Mucosa of descending colon (tissue), 3 donors: ENCODE data around the gene HOXC9. TPM values are rescaled to one million over a fixed set of nuclear protein-coding genes. Genes with fewer than 3 reads are reported as not detected.

Experiments used
- ATAC-seq: fragments of 200-7000 bp; cut with Tn5 transposase; one replicate; pipeline ENCODE4 v1.9.1; 2020; ENCODE audit warnings: mild to moderate bottlenecking, moderate library complexity
- DNase-seq, 3 donors: peaks; one replicate each; pipeline ENCODE4 v3.0.0-alpha.2; 2020
- H3K36me3 ChIP-seq: fragments of 200-600 bp; one replicate; pipeline ENCODE4 v1.8.0; 2021; ENCODE audit warnings: low read depth, mild to moderate bottlenecking
- H3K4me1 ChIP-seq: fragments of 200-600 bp; one replicate; pipeline ENCODE4 v1.8.0; 2021; ENCODE audit warnings: low read depth, mild to moderate bottlenecking
- H3K4me3 ChIP-seq: fragments of 200-600 bp; one replicate; pipeline ENCODE4 v1.8.0; 2021; ENCODE audit warnings: mild to moderate bottlenecking
- H3K9me3 ChIP-seq: fragments of 200-600 bp; one replicate; pipeline ENCODE4 v1.8.0; 2021; ENCODE audit warnings: mild to moderate bottlenecking
- intact Hi-C, 2 donors: fragments of 100-400 bp; cut with DNase I in 1 of 2; cut with micrococcal nuclease in 1 of 2; formaldehyde crosslinking; loops; one replicate each; pipeline versions ENCODE4 v1.11.0 to v1.11.1; 2022; cut with DNase I, micrococcal nuclease
- total RNA-seq, 3 donors: library from RNA; stranded (reverse); fragmentation: NEBNext Ultra II Directional in 2 of 3; extraction: Animal tissue kit (Norgen Biotek cat#: 25700) in 2 of 3; gene quantifications; one replicate each; pipeline versions ENCODE4 v1.2.1 to v1.2.4, GENCODE V29; 2021 to 2023
- TF ChIP-seq, protein P1 (sequence below): fragments of 200-600 bp; IDR thresholded peaks from one replicate; pipeline ENCODE4 v1.8.0; 2022; ENCODE audit warnings: antibody characterized with exemption, mild to moderate bottlenecking
- donor health status: DM: no; HTN: no; CAD: no; lungs with moderate emphysema.
- donor health status: DM: no; HTN: no; CAD: no.
- donor health status: DM: no; HTN: yes; CAD: no.

The HOXC9 gene
- total RNA-seq, 3 donors from 2014 or later = not detected

DNA sequence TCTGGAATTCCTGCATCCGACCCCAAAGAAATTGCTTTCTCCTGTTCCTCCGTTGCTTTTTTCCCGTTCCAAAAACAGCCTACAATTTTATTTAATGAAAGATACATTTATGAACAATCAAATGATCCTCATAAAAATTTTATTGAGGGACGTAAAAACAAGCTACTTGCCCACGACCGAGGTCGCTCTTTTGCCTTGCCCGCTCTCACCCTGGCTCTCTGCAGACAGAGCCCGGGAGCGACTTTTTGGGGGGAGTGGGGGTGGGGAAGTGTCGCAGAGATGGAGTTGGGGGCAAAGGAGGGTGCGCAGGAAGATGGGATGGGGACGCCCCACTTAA, 1.1 kb upstream of the HOXC9 start:
- Histone ChIP-seq H3K9me3 (no peaks in the 10 kb centered on the region), H3K4me1 (peaks cover 30% of the 10 kb centered on the region), H3K4me3 (no peak overlapping the region), H3K36me3 (no peaks in the 10 kb centered on the region)
- TF ChIP-seq, protein P1, sequence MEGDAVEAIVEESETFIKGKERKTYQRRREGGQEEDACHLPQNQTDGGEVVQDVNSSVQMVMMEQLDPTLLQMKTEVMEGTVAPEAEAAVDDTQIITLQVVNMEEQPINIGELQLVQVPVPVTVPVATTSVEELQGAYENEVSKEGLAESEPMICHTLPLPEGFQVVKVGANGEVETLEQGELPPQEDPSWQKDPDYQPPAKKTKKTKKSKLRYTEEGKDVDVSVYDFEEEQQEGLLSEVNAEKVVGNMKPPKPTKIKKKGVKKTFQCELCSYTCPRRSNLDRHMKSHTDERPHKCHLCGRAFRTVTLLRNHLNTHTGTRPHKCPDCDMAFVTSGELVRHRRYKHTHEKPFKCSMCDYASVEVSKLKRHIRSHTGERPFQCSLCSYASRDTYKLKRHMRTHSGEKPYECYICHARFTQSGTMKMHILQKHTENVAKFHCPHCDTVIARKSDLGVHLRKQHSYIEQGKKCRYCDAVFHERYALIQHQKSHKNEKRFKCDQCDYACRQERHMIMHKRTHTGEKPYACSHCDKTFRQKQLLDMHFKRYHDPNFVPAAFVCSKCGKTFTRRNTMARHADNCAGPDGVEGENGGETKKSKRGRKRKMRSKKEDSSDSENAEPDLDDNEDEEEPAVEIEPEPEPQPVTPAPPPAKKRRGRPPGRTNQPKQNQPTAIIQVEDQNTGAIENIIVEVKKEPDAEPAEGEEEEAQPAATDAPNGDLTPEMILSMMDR = no peak
- ATAC-seq (no peak), DNase-seq (peak in 1 of 3 donors; percentile 15)
- intact Hi-C loops = no loop called here

DNA sequence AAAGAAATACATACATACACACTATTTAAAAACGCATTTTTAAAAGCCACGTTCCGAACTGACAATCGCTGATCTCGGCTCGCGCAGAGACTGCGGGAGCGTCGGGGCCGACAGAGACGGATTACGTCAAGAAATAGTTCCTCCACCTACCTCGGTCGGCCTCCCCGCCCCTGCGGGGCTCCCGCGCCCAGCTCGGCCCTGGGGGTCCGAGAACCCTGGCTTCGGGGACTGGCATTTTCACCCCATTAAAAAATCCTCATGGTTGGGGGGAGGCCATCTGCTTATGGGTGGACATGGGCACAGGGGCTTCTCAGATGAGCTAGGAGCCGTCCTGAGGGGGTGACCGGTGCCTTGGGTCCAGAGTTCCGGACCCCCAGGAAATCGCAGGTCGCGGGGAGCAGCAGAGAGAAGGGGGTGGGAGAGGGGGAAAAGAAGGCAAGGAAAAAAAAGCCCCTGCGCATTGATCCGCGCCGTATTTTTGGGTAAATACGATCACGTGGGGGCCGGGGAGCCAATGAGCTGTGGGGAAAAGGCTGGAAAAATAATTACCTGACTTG, 324 bp upstream of the HOXC9 start:
- ATAC-seq (no peak), DNase-seq (peak in 1 of 3 donors; percentile 20)
- TF ChIP-seq, protein P1 = no peak
- Histone ChIP-seq H3K36me3 (no peaks in the 10 kb centered on the region), H3K4me3 (no peak overlapping the region), H3K9me3 (no peaks in the 10 kb centered on the region), H3K4me1 (peaks cover 23% of the 10 kb centered on the region)
- intact Hi-C loops = no loop called here

- Histone ChIP-seq H3K9me3 (no peaks in the 10 kb centered on the region), H3K4me3 (no peak overlapping the region), H3K4me1 (peaks cover 9% of the 10 kb centered on the region), H3K36me3 (no peaks in the 10 kb centered on the region)
- no peak for ATAC-seq
- DNase-seq = no peak
- TF ChIP-seq, protein P1 = no peak
- intact Hi-C loops = no loop called here
Measured at GRCh38 chr12:54001283-54002187, 1.6 kb downstream of the HOXC9 start.

DNA sequence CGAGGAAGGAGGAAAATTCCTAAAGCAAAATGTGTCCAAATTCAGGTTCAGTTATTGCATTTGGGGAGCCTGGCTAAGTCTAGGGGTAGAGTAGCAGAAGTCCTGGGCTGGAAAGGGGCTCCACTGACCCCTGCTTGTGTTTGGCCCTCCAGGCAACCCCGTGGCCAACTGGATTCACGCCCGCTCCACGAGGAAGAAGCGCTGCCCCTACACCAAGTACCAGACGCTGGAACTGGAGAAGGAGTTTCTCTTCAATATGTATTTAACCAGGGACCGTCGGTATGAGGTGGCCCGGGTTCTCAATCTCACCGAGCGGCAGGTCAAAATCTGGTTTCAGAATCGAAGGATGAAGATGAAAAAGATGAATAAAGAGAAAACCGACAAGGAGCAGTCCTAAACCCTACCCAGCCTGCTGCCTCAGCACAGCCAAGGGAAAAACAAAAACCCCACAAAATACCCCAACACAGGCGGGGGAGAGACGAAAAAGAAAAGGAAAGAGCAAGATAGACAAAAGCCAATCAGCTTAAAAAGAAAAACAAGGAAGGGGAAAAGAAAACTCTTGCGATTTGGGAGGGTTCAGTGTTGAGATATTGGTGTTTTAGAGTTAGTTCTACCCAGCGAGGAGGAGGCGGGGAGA, 2.4 kb downstream of the HOXC9 start:
- no peak overlapping the region for H3K4me3 ChIP-seq
- no peak for ATAC-seq
- TF ChIP-seq, protein P1 = no peak
- no peaks in the 10 kb centered on the region for H3K9me3 ChIP-seq
- peak in 1 of 3 donors; percentile 13 for DNase-seq
- H3K36me3 ChIP-seq = no peaks in the 10 kb centered on the region
- intact Hi-C loops = no loop called here
- H3K4me1 ChIP-seq = peaks cover 9% of the 10 kb centered on the region

- Histone ChIP-seq H3K4me1 (peaks cover 9% of the 10 kb centered on the region), H3K9me3 (no peaks in the 10 kb centered on the region), H3K36me3 (no peaks in the 10 kb centered on the region), H3K4me3 (no peak overlapping the region)
- TF ChIP-seq, protein P1 = no peak
- no peak for ATAC-seq
- intact Hi-C loops = no loop called here
- peak in 1 of 3 donors; percentile 15 for DNase-seq
Measured at GRCh38 chr12:54002915-54003389, 3.0 kb downstream of the HOXC9 start.
